ENCODE measurements around the gene BCR.

Gene BCR

DNA sequence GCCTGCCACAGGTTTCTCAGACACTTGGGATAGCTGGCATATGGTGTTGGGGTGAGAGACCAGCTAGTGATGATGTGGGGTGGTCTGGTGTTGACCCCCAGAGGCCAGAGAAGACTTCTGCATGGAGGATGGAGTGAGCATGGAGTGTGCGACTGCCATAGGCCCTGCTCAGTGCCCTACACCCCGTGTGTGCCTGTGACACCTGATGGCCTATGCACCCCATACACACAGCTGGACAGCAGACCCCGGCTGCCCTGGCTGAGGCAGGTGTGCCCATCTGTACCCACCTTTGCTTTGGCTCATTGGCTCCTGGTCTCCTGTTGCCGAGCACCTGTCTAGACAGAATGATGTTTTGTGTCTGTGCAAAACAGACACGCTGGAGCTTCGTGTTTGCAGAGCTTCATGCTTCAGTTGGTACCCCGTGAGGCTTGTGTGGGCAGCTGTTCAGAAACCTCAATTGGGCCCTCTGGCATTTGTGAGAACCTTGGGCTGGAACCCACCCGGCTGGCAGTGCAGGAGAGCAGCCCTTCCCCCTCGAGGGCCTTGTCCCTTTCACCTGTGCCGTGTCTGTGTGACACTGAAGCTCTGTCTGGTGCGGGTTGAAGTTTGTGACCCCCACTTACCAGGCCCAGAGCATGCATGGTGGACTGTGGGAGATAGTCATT is 27.6 kb downstream of the BCR start:
- DNase-seq (ENCODE audit: low read depth, low spot score): no peak
- TF ChIP-seq ZNF274 (IDR thresholded peaks at IDR 0.05; ENCODE audit: low read depth, low read length) (no peak), SUZ12 (IDR thresholded peaks at IDR 0.05; ENCODE audit: extremely low read depth, insufficient read depth, insufficient read length) (no peak), YY1 (IDR thresholded peaks at IDR 0.05; ENCODE audit: insufficient read depth, insufficient read length) (no peak)
- Histone ChIP-seq H3K27me3 (ENCODE audit: insufficient read depth, insufficient read length) (no peaks in the 10 kb centered on the region), H3K36me3 (ENCODE audit: insufficient read depth, insufficient read length, low read length) (peaks cover 36% of the 10 kb centered on the region), H3K4me1 (ENCODE audit: insufficient read depth, insufficient read length) (peaks cover 2% of the 10 kb centered on the region), H3K9me3 (ENCODE audit: insufficient read depth, low read length) (no peaks in the 10 kb centered on the region), H3K4me3 (ENCODE audit: insufficient read length, low read depth) (no peak overlapping the region), H3K9ac (ENCODE audit: insufficient read length, low read depth) (no peak overlapping the region)

- Histone ChIP-seq H3K4me1 (ENCODE audit: insufficient read depth, insufficient read length) (peaks cover 2% of the 10 kb centered on the region), H3K36me3 (ENCODE audit: insufficient read depth, insufficient read length, low read length) (peaks cover 27% of the 10 kb centered on the region), H3K4me3 (ENCODE audit: insufficient read length, low read depth) (no peak overlapping the region), H3K27me3 (ENCODE audit: insufficient read depth, insufficient read length) (no peaks in the 10 kb centered on the region), H3K9ac (ENCODE audit: insufficient read length, low read depth) (no peak overlapping the region), H3K9me3 (ENCODE audit: insufficient read depth, low read length) (no peaks in the 10 kb centered on the region)
- TF ChIP-seq ZNF274 (IDR thresholded peaks at IDR 0.05; ENCODE audit: low read depth, low read length): no peak
- TF ChIP-seq YY1 (IDR thresholded peaks at IDR 0.05; ENCODE audit: insufficient read depth, insufficient read length): no peak
- no peak for TF ChIP-seq SUZ12 (IDR thresholded peaks at IDR 0.05; ENCODE audit: extremely low read depth, insufficient read depth, insufficient read length)
- no peak for DNase-seq (ENCODE audit: low read depth, low spot score)
These were observed 30.3 kb downstream of the BCR start for GRCh38 chr22:23210428-23211170.

GRCh38 chr22:23211622-23212021 is 31.3 kb downstream of the BCR start:
- Histone ChIP-seq H3K4me1 (ENCODE audit: insufficient read depth, insufficient read length) (peaks cover 2% of the 10 kb centered on the region), H3K9me3 (ENCODE audit: insufficient read depth, low read length) (no peaks in the 10 kb centered on the region), H3K9ac (ENCODE audit: insufficient read length, low read depth) (no peak overlapping the region), H3K36me3 (ENCODE audit: insufficient read depth, insufficient read length, low read length) (peaks cover 22% of the 10 kb centered on the region), H3K4me3 (ENCODE audit: insufficient read length, low read depth) (no peak overlapping the region), H3K27me3 (ENCODE audit: insufficient read depth, insufficient read length) (no peaks in the 10 kb centered on the region)
- DNase-seq (ENCODE audit: low read depth, low spot score): no peak
- no peak for TF ChIP-seq YY1 (IDR thresholded peaks at IDR 0.05; ENCODE audit: insufficient read depth, insufficient read length)
- no peak for TF ChIP-seq SUZ12 (IDR thresholded peaks at IDR 0.05; ENCODE audit: extremely low read depth, insufficient read depth, insufficient read length)
- TF ChIP-seq ZNF274 (IDR thresholded peaks at IDR 0.05; ENCODE audit: low read depth, low read length): no peak

- Histone ChIP-seq H3K4me1 (ENCODE audit: insufficient read depth, insufficient read length) (peaks cover 6% of the 10 kb centered on the region), H3K27me3 (ENCODE audit: insufficient read depth, insufficient read length) (no peaks in the 10 kb centered on the region), H3K9me3 (ENCODE audit: insufficient read depth, low read length) (no peaks in the 10 kb centered on the region), H3K36me3 (ENCODE audit: insufficient read depth, insufficient read length, low read length) (peaks cover 22% of the 10 kb centered on the region), H3K4me3 (ENCODE audit: insufficient read length, low read depth) (no peak overlapping the region), H3K9ac (ENCODE audit: insufficient read length, low read depth) (no peak overlapping the region)
- no peak for TF ChIP-seq YY1 (IDR thresholded peaks at IDR 0.05; ENCODE audit: insufficient read depth, insufficient read length)
- no peak for TF ChIP-seq ZNF274 (IDR thresholded peaks at IDR 0.05; ENCODE audit: low read depth, low read length)
- TF ChIP-seq SUZ12 (IDR thresholded peaks at IDR 0.05; ENCODE audit: extremely low read depth, insufficient read depth, insufficient read length): no peak
- no peak for DNase-seq (ENCODE audit: low read depth, low spot score)
These were observed 32.0 kb downstream of the BCR start for GRCh38 chr22:23212061-23213021.

DNA sequence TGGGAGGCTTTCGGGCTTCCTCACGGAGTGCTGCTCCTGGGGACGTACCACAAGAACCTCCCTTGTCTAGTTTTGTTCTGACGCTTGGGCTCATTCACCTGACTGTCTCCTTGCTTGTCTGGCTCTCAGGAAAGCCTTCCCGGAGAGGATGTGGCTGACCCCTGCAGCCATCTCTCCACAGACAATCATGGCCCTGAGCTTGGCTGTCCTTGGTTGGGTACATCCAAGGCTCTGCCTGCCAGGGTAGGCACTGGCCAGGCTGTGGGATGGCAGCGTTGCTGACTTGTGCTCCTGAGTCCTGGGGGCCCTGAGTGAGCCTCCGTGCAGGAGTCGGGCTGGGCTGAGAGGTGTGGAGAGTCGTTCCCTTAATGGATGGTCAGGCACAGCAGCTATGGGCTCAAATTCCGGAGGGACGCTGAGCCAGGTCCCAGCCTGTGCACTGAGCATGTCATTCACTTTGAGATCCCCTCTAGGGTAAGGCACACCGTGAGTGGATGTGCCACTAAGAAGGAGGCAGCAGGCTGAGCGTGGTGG is 32.8 kb downstream of the BCR start:
- no peak for DNase-seq (ENCODE audit: low read depth, low spot score)
- Histone ChIP-seq H3K4me1 (ENCODE audit: insufficient read depth, insufficient read length) (peaks cover 8% of the 10 kb centered on the region), H3K4me3 (ENCODE audit: insufficient read length, low read depth) (no peak overlapping the region), H3K27me3 (ENCODE audit: insufficient read depth, insufficient read length) (no peaks in the 10 kb centered on the region), H3K9me3 (ENCODE audit: insufficient read depth, low read length) (no peaks in the 10 kb centered on the region), H3K36me3 (ENCODE audit: insufficient read depth, insufficient read length, low read length) (peaks cover 15% of the 10 kb centered on the region), H3K9ac (ENCODE audit: insufficient read length, low read depth) (no peak overlapping the region)
- TF ChIP-seq ZNF274 (IDR thresholded peaks at IDR 0.05; ENCODE audit: low read depth, low read length): no peak
- TF ChIP-seq YY1 (IDR thresholded peaks at IDR 0.05; ENCODE audit: insufficient read depth, insufficient read length): no peak
- TF ChIP-seq SUZ12 (IDR thresholded peaks at IDR 0.05; ENCODE audit: extremely low read depth, insufficient read depth, insufficient read length): no peak

- Histone ChIP-seq H3K9me3 (ENCODE audit: insufficient read depth, low read length) (no peaks in the 10 kb centered on the region), H3K9ac (ENCODE audit: insufficient read length, low read depth) (no peak overlapping the region), H3K4me1 (ENCODE audit: insufficient read depth, insufficient read length) (peaks cover 14% of the 10 kb centered on the region), H3K4me3 (ENCODE audit: insufficient read length, low read depth) (no peak overlapping the region), H3K27me3 (ENCODE audit: insufficient read depth, insufficient read length) (no peaks in the 10 kb centered on the region), H3K36me3 (ENCODE audit: insufficient read depth, insufficient read length, low read length) (peaks cover 13% of the 10 kb centered on the region)
- TF ChIP-seq SUZ12 (IDR thresholded peaks at IDR 0.05; ENCODE audit: extremely low read depth, insufficient read depth, insufficient read length) (no peak), ZNF274 (IDR thresholded peaks at IDR 0.05; ENCODE audit: low read depth, low read length) (no peak), YY1 (IDR thresholded peaks at IDR 0.05; ENCODE audit: insufficient read depth, insufficient read length) (no peak)
- DNase-seq (ENCODE audit: low read depth, low spot score): no peak
These were observed 33.4 kb downstream of the BCR start for GRCh38 chr22:23213581-23214334.

All from NT2/D1 (cell line).